Activated CD4-positive, alpha-beta T cell treated with anti-CD3 and anti-CD28 coated beads for 36 hours (primary cell): ENCODE results near the gene NUDT7. TPM values are rescaled to one million over a fixed set of nuclear protein-coding genes. Genes with fewer than 3 reads are reported as not detected.

Experiments
- ATAC-seq: fragments of 200-7000 bp; cut with Tn5 transposase; one replicate; pipeline ENCODE4 v1.10.0; 2021; ENCODE audit warnings: mild to moderate bottlenecking, moderate library complexity
- CTCF ChIA-PET: fragments of 350-600 bp; sonication (Branson Sonifier 250); formaldehyde crosslinking; loops from one replicate; lab custom pipeline; 2021; ENCODE audit warnings: antibody characterized with exemption; lab: Charles Lee
- POLR2A ChIA-PET: fragments of 350-600 bp; sonication (Branson Sonifier 250); formaldehyde crosslinking; loops from one replicate; lab custom pipeline; 2021; ENCODE audit warnings: antibody characterized with exemption, inconsistent platforms; lab: Charles Lee
- DNase-seq: peaks from one replicate; pipeline ENCODE4 v3.0.0-alpha.2; 2020
- H3K27ac Mint-ChIP-seq: one replicate; pipeline ENCODE4 v1.8.0; 2021; ENCODE audit warnings: mixed read lengths
- H3K27me3 Mint-ChIP-seq: one replicate; pipeline ENCODE4 v1.8.0; 2021; ENCODE audit warnings: mixed read lengths
- H3K36me3 Mint-ChIP-seq: one replicate; pipeline ENCODE4 v1.8.0; 2021; ENCODE audit warnings: low read depth, mixed read lengths
- H3K4me1 Mint-ChIP-seq: one replicate; pipeline ENCODE4 v1.8.0; 2021; ENCODE audit warnings: mixed read lengths
- H3K4me3 Mint-ChIP-seq: one replicate; pipeline ENCODE4 v1.8.0; 2021; ENCODE audit warnings: mild to moderate bottlenecking, moderate library complexity, mixed read lengths
- H3K9me3 Mint-ChIP-seq: one replicate; pipeline ENCODE4 v1.8.0; 2021; ENCODE audit warnings: low read depth, mixed read lengths
- intact Hi-C, 2 experiments: fragments of 100-400 bp; cut with DNase I in 1 of 2; cut with micrococcal nuclease in 1 of 2; formaldehyde crosslinking; loops; one replicate each; pipeline versions ENCODE4 v1.14.2 to v1.15.1; 2022 to 2024; cut with DNase I, micrococcal nuclease
- total RNA-seq, 2 experiments: library from RNA; stranded (reverse); gene quantifications; one replicate each; pipeline ENCODE4 v1.2.3, GENCODE V29; 2021

NUDT7 gene
- 10 to 100 TPM in 1 of 2 experiments, 1 to 10 TPM in 1; 9.8 to 11.4 TPM for total RNA-seq

GRCh38 chr16:77722309-77723107, at the start of gene NUDT7:
Gene NUDT7 (plus strand): TSS chr16:77722514. CDS start chr16:77722583, 69 bp downstream.
- no peaks in the 10 kb centered on the region for H3K27me3 Mint-ChIP-seq
- peak; percentile 100 for DNase-seq
- CTCF ChIA-PET: interaction anchor here (0.6 to 1.3 kb wide), 5 partner anchors 42 to 511 kb away, joined by 3 read pairs; no protein-coding TSS in a partner anchor
- intact Hi-C loops: loop anchor here (1.0 to 5.0 kb wide), 6 partner anchors 280 to 531 kb away; partner anchors contain the start of genes MON1B (in 2 of the 2) and WWOX (in 2 of the 2)
- H3K36me3 Mint-ChIP-seq: peaks cover 14% of the 10 kb centered on the region
- peak within 1 kb of the TSS; percentile 80 for H3K4me3 Mint-ChIP-seq
- H3K27ac Mint-ChIP-seq: peak within 1 kb of the TSS; percentile 77
- H3K4me1 Mint-ChIP-seq: peaks cover 13% of the 10 kb centered on the region
- POLR2A ChIA-PET: no interaction called here
- H3K9me3 Mint-ChIP-seq: no peaks in the 10 kb centered on the region
- ATAC-seq: peak; percentile 97

- ChIA-PET POLR2A (no interaction called here), CTCF (interaction anchor here (0.5 to 1.9 kb wide), 10 partner anchors 9 to 932 kb away, joined by 3 to 9 read pairs (median 4); partner anchors contain the start of gene WWOX)
- Mint-ChIP-seq H3K9me3 (no peaks in the 10 kb centered on the region), H3K27me3 (peaks cover 12% of the 10 kb centered on the region), H3K4me3 (no peak overlapping the region), H3K4me1 (no peaks in the 10 kb centered on the region), H3K36me3 (no peaks in the 10 kb centered on the region), H3K27ac (no peak overlapping the region)
- ATAC-seq (no peak), DNase-seq (no peak)
- intact Hi-C loops: loop anchor here (1.0 kb wide), 3 partner anchors 296 to 425 kb away; no protein-coding TSS in a partner anchor
These were observed 47.4 kb upstream of the NUDT7 start for GRCh38 chr16:77674888-77675287.

DNA sequence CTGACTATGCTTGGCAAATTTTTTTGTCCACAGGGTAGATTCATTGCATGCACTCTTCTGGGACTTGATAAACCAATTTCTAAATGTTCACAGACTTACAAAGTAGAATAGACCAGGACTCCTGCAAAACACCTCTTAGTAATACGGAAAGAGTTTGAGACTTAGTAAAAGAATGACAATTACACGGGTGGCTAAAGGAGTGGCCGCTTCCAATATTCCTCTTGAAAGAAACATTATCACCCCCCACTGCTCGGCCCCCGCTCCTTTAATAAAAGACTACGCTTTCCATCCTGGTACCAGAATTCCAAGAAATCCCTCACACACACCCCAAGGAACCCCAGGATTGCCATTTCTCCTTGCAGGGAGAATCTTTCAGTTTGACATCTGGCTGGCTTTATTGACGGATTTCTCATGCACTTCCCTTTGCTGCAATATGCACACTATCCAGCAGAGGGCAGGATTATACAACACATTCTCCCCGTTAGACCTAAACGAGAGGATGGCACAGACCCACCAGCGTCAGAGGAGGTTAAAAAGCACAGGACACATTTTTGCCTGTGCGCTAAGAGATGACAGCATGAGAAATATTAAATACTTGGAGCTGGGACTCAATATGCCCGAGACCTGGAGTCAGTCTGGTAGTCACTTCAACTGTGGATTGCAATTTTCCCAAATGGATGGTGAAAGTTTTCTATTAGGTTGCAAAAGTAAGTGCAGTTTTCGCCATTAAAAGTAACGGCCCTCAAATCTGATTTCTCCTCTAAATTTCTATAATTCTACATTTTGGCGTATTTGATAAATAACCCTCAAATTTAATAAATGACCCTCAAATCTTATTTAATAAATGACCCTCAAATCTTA, 46.6 kb upstream of the NUDT7 start:
- Mint-ChIP-seq H3K9me3 (no peaks in the 10 kb centered on the region), H3K27ac (no peak overlapping the region), H3K4me1 (no peaks in the 10 kb centered on the region), H3K27me3 (peaks cover 11% of the 10 kb centered on the region), H3K36me3 (no peaks in the 10 kb centered on the region), H3K4me3 (no peak overlapping the region)
- peak; percentile 55 for ATAC-seq
- ChIA-PET CTCF (interaction anchor here (0.5 to 2.3 kb wide), 15 partner anchors 8 to 932 kb away, joined by 3 to 14 read pairs (median 4); partner anchors contain the start of gene WWOX), POLR2A (no interaction called here)
- DNase-seq: peak; percentile 77
- intact Hi-C loops: loop anchor here (1.0 to 2.0 kb wide), 4 partner anchors 107 to 425 kb away; no protein-coding TSS in a partner anchor

- no peak overlapping the region for H3K4me3 Mint-ChIP-seq
- ChIA-PET POLR2A (no interaction called here), CTCF (interaction anchor here (0.6 to 2.3 kb wide), 10 partner anchors 10 to 558 kb away, joined by 3 to 14 read pairs (median 3); no protein-coding TSS in a partner anchor)
- intact Hi-C loops: loop anchor here in 1 of 2 experiments (2.0 kb wide), 1 partner anchor 106 kb away; no protein-coding TSS in a partner anchor
- H3K4me1 Mint-ChIP-seq: no peaks in the 10 kb centered on the region
- no peak overlapping the region for H3K27ac Mint-ChIP-seq
- H3K27me3 Mint-ChIP-seq: peaks cover 11% of the 10 kb centered on the region
- no peaks in the 10 kb centered on the region for H3K36me3 Mint-ChIP-seq
- no peaks in the 10 kb centered on the region for H3K9me3 Mint-ChIP-seq
- no peak for DNase-seq
- ATAC-seq: no peak
These were observed 45.2 kb upstream of the NUDT7 start for GRCh38 chr16:77677129-77677528.

DNA sequence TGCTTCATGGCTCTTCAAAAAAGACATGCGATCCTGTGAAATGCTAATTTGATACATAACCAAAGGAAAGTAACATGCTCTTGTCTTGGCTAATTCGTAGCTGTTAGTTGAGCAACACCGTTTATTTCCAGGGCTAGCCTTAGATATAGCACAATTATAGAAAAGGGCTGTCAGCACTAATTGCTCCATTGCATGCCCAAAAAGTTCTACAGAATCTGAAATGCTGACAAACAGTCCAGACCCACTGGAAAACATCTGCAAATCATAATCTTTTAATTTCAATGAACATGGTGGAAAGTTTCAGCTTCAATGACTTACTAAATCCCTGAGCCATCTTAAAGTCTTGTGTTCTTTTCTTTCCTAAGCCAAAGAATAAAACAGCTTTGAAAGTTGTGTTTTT, 42.9 kb upstream of the NUDT7 start:
- H3K4me1 Mint-ChIP-seq: no peaks in the 10 kb centered on the region
- peaks cover 19% of the 10 kb centered on the region for H3K27me3 Mint-ChIP-seq
- H3K4me3 Mint-ChIP-seq: no peak overlapping the region
- DNase-seq (no peak), ATAC-seq (no peak)
- ChIA-PET CTCF (no interaction called here), POLR2A (no interaction called here)
- intact Hi-C loops: no loop called here
- H3K36me3 Mint-ChIP-seq: no peaks in the 10 kb centered on the region
- no peaks in the 10 kb centered on the region for H3K9me3 Mint-ChIP-seq
- no peak overlapping the region for H3K27ac Mint-ChIP-seq

DNA sequence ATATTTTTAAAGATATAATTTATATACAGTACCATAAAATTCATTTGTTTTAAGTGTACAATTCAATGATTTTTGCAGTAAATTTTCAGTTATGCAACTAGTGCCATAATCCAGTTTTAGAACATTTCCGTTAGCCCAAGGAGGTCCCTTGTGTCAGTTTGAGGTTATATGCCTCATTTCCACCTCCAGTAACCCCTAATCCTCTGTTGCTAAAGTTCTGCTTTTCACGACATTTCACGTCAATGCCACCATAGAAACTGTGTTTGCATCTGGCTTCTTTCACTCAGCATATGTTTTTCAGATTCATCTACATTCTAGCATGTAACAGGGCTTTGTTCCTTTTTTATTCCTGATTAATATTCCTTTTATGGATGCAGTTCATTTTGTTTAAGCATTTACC, 42.4 kb upstream of the NUDT7 start:
- no peak overlapping the region for H3K27ac Mint-ChIP-seq
- CTCF ChIA-PET: no interaction called here
- H3K4me1 Mint-ChIP-seq: no peaks in the 10 kb centered on the region
- ATAC-seq (no peak), DNase-seq (no peak)
- no peak overlapping the region for H3K4me3 Mint-ChIP-seq
- H3K9me3 Mint-ChIP-seq: no peaks in the 10 kb centered on the region
- H3K36me3 Mint-ChIP-seq: no peaks in the 10 kb centered on the region
- peaks cover 18% of the 10 kb centered on the region for H3K27me3 Mint-ChIP-seq
- POLR2A ChIA-PET: no interaction called here
- intact Hi-C loops: no loop called here

- no peak overlapping the region for H3K4me3 Mint-ChIP-seq
- ATAC-seq (no peak), DNase-seq (no peak)
- H3K27ac Mint-ChIP-seq: no peak overlapping the region
- H3K9me3 Mint-ChIP-seq: no peaks in the 10 kb centered on the region
- H3K27me3 Mint-ChIP-seq: peaks cover 13% of the 10 kb centered on the region
- no peaks in the 10 kb centered on the region for H3K36me3 Mint-ChIP-seq
- H3K4me1 Mint-ChIP-seq: no peaks in the 10 kb centered on the region
- ChIA-PET CTCF (interaction anchor here (1.0 kb wide), 1 partner anchor 18 kb away, joined by 3 read pairs; no protein-coding TSS in a partner anchor), POLR2A (no interaction called here)
- intact Hi-C loops: no loop called here
These were observed 41.8 kb upstream of the NUDT7 start for GRCh38 chr16:77680496-77680895.

GRCh38 chr16:77682586-77682985, 39.7 kb upstream of the NUDT7 start:
- POLR2A ChIA-PET: no interaction called here
- Mint-ChIP-seq H3K27me3 (peaks cover 9% of the 10 kb centered on the region), H3K4me1 (no peaks in the 10 kb centered on the region), H3K36me3 (no peaks in the 10 kb centered on the region), H3K9me3 (no peaks in the 10 kb centered on the region), H3K27ac (no peak overlapping the region), H3K4me3 (no peak overlapping the region)
- no peak for ATAC-seq
- intact Hi-C loops: no loop called here
- CTCF ChIA-PET: no interaction called here
- no peak for DNase-seq

DNA sequence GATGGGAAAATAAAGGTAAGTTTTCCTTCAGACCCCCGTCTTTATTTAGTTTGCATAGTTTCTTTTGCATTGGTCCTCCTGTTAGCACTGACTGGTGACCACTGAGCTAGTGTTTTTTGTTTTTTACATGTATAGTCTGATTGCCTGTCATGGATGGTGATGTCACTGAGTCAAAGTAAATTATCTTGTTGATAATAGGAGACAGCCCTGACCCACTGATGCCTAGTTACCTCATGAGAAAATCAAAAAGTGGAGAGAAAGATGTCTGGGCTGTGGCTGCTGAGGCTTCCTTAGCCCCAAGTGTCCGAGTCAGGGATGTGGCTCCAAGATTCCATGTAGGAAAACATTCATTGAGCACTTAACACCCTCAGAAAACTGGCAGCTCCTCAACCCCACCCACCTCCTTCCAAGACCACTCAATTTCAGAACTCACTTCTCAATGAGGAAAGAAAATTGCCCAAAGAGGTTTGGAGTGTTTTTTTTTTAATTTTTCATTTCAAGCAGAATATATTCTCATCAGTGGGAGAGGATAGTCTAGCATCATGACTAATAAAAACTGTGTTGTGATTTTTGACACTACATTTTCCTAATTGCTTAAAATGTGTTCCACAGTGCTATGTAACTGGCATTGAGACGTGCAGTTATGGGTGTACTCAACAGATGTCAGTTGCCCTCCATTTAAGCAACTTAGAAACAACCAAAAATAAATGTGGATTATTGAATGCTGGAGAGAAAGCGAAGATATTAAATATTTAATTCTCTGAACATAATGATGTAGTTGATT, 38.7 kb upstream of the NUDT7 start:
- ChIA-PET CTCF (interaction anchor here (1.6 kb wide), 1 partner anchor 9 kb away, joined by 4 read pairs; no protein-coding TSS in a partner anchor), POLR2A (no interaction called here)
- no peaks in the 10 kb centered on the region for H3K36me3 Mint-ChIP-seq
- peaks cover 10% of the 10 kb centered on the region for H3K27me3 Mint-ChIP-seq
- no peaks in the 10 kb centered on the region for H3K9me3 Mint-ChIP-seq
- intact Hi-C loops: no loop called here
- H3K27ac Mint-ChIP-seq: no peak overlapping the region
- no peak for DNase-seq
- no peak for ATAC-seq
- H3K4me1 Mint-ChIP-seq: no peaks in the 10 kb centered on the region
- no peak overlapping the region for H3K4me3 Mint-ChIP-seq

- intact Hi-C loops: no loop called here
- Mint-ChIP-seq H3K4me3 (no peak overlapping the region), H3K4me1 (no peaks in the 10 kb centered on the region), H3K9me3 (no peaks in the 10 kb centered on the region), H3K27me3 (peaks cover 12% of the 10 kb centered on the region), H3K27ac (no peak overlapping the region), H3K36me3 (no peaks in the 10 kb centered on the region)
- DNase-seq (no peak), ATAC-seq (no peak)
- ChIA-PET CTCF (interaction anchor here (1.6 kb wide), 1 partner anchor 9 kb away, joined by 4 read pairs; no protein-coding TSS in a partner anchor), POLR2A (no interaction called here)
These were observed 38.2 kb upstream of the NUDT7 start for GRCh38 chr16:77684181-77684526.
